HepG2 (cell line): ENCODE results near the gene HS6ST2. TPM values are rescaled to one million over a fixed set of nuclear protein-coding genes. Genes with fewer than 3 reads are reported as not detected.

ENCODE experiments used
- ATAC-seq: fragments of 200-7000 bp; cut with Tn5 transposase; 3 replicates; pipeline ENCODE4 v1.9.1; 2020; ENCODE audit warnings: mild to moderate bottlenecking, moderate library complexity
- BruUV-seq: library from RNA; stranded (reverse); fragments of 400-500 nt; replicated peaks from 2 replicates; lab custom pipeline; 2021; lab: Mats Ljungman, UMichigan
- CTCF ChIA-PET: fragments of 300-600 bp; formaldehyde crosslinking; extraction: SDS; loops from one replicate; lab custom pipeline; 2021; ENCODE audit warnings: low total read pairs, inconsistent platforms, low intra/inter-chr PET ratio; lab: Yijun Ruan, JAX
- POLR2A ChIA-PET: fragments of 350-600 bp; sonication (Branson Sonifier 250); formaldehyde crosslinking; loops from one replicate; lab custom pipeline; 2020; ENCODE audit warnings: antibody characterized with exemption, inconsistent platforms; lab: Yijun Ruan, JAX
- DNase-seq: peaks from one replicate; pipeline ENCODE4 v3.0.0-alpha.2; 2015; ENCODE audit warnings: low spot score
- FAIRE-seq: peaks from 3 replicates; lab custom pipeline; 2011; peaks lifted over from hg19 to GRCh38; lab: Jason Lieb, UNC
- H2AFZ ChIP-seq: one replicate; pipeline ENCODE4 v1.6.1; 2011; ENCODE audit warnings: low read length, inconsistent platforms
- H3K27ac ChIP-seq: fragments of 300-600 bp; 3 replicates; pipeline ENCODE4 v1.8.0; 2011; ENCODE audit warnings: mixed run types, mild to moderate bottlenecking, mixed read lengths, low read length, inconsistent platforms; ENCODE audit not compliant: insufficient read depth; ENCODE audit errors: extremely low read length
- H3K27me3 ChIP-seq, 2 experiments: fragments of 200-600 bp in 1 of 2; 2 replicates in 1 of 2; 3 replicates in 1 of 2; pipeline versions ENCODE4 v1.6.0 to v1.8.0; 2011; ENCODE audit warnings: low read length in 2 of 2, mild to moderate bottlenecking in 2 of 2, moderate library complexity in 2 of 2, inconsistent platforms in 1 of 2; ENCODE audit not compliant: insufficient read depth in 2 of 2, control insufficient read depth in 1 of 2
- H3K36me3 ChIP-seq, 2 experiments: fragments of 200-600 bp in 1 of 2; replicated peaks in 1 of 2; 2 replicates in 1 of 2; 3 replicates in 1 of 2; pipeline versions ENCODE4 v1.5.1 to v1.8.0; 2011; ENCODE audit warnings: low read length in 2 of 2, inconsistent platforms in 1 of 2; ENCODE audit not compliant: insufficient read depth in 2 of 2, control insufficient read depth in 1 of 2
- H3K4me1 ChIP-seq: 2 replicates; pipeline ENCODE4 v1.5.1; 2012; ENCODE audit warnings: low read length, inconsistent platforms; ENCODE audit not compliant: insufficient read depth
- H3K4me2 ChIP-seq: 2 replicates; pipeline ENCODE4 v1.6.0; 2011; ENCODE audit warnings: low read depth, low read length, inconsistent platforms
- H3K4me3 ChIP-seq, 3 experiments: fragments of 200-600 bp in 1 of 3; sonication (generic), shearing (Covaris generic) in 1 of 3; replicated peaks in 1 of 3; 2 replicates each; pipeline ENCODE4 v1.5.1; 2011 to 2016; ENCODE audit warnings: low read length in 3 of 3, inconsistent platforms in 2 of 3, low read depth in 2 of 3, mild to moderate bottlenecking in 2 of 3, control low read depth in 1 of 3, mixed read lengths in 1 of 3; ENCODE audit not compliant: insufficient read depth in 1 of 3
- H3K79me2 ChIP-seq: one replicate; pipeline ENCODE4 v1.6.1; 2011; ENCODE audit warnings: low read length, inconsistent platforms; ENCODE audit not compliant: insufficient read depth
- H3K9ac ChIP-seq: 2 replicates; pipeline ENCODE4 v1.6.0; 2011; ENCODE audit warnings: mild to moderate bottlenecking, low read depth, low read length, inconsistent platforms; ENCODE audit not compliant: insufficient read depth
- H3K9me3 ChIP-seq: 2 replicates; pipeline ENCODE4 v1.5.1; 2012; ENCODE audit warnings: mild to moderate bottlenecking, low read length
- H4K20me1 ChIP-seq: 2 replicates; pipeline ENCODE4 v1.6.0; 2011; ENCODE audit warnings: inconsistent platforms, mild to moderate bottlenecking, low read length, moderate library complexity; ENCODE audit not compliant: insufficient read depth
- BRCA1 ChIP-seq: sonication (generic); formaldehyde crosslinking; IDR thresholded peaks from 2 replicates; pipeline ENCODE4 v1.4.0; 2020; ENCODE audit warnings: missing genetic modification reagents
- CHD4 ChIP-seq: fragments of 200-600 bp; sonication (generic); IDR thresholded peaks from 2 replicates; pipeline ENCODE4 v1.7.0; 2017; ENCODE audit warnings: mild to moderate bottlenecking, low read length, borderline replicate concordance
- EED ChIP-seq: sonication (generic); formaldehyde crosslinking; IDR thresholded peaks from 2 replicates; pipeline ENCODE4 v1.5.0; 2020; ENCODE audit warnings: mild to moderate bottlenecking, missing genetic modification reagents
- HNF4A ChIP-seq: sonication (generic); formaldehyde crosslinking; IDR thresholded peaks from 2 replicates; pipeline ENCODE4 v1.4.0; 2020; ENCODE audit warnings: missing genetic modification reagents
- HNRNPL ChIP-seq: fragments of 200-400 bp; formaldehyde crosslinking; IDR thresholded peaks from 2 replicates; pipeline ENCODE4 v1.6.1; 2017; ENCODE audit warnings: mild to moderate bottlenecking, low read depth, low read length
- IKZF4 ChIP-seq: sonication (generic); formaldehyde crosslinking; IDR thresholded peaks from 2 replicates; pipeline ENCODE4 v1.5.1; 2020; ENCODE audit warnings: borderline replicate concordance, mild to moderate bottlenecking, low read depth, missing genetic modification reagents; ENCODE audit errors: not compliant biosample characterization
- NR2C2 ChIP-seq: sonication (generic); formaldehyde crosslinking; IDR thresholded peaks from 2 replicates; pipeline ENCODE4 v1.4.0; 2020; ENCODE audit warnings: missing genetic modification reagents, mild to moderate bottlenecking, moderate library complexity, borderline replicate concordance
- RNF219 ChIP-seq: sonication (generic); formaldehyde crosslinking; IDR thresholded peaks from 2 replicates; pipeline ENCODE4 v1.5.0; 2020; ENCODE audit warnings: mild to moderate bottlenecking, missing genetic modification reagents
- SP140L ChIP-seq: sonication (generic); formaldehyde crosslinking; IDR thresholded peaks from 2 replicates; pipeline ENCODE4 v1.4.0; 2020; ENCODE audit warnings: missing genetic modification reagents, borderline replicate concordance
- SP2 ChIP-seq: sonication (generic); formaldehyde crosslinking; IDR thresholded peaks from 2 replicates; pipeline ENCODE4 v1.5.1; 2020; ENCODE audit warnings: mild to moderate bottlenecking, missing genetic modification reagents
- ZBTB4 ChIP-seq: sonication (generic); formaldehyde crosslinking; IDR thresholded peaks from 2 replicates; pipeline ENCODE4 v1.4.0; 2020; ENCODE audit warnings: missing genetic modification reagents, mild to moderate bottlenecking, borderline replicate concordance
- ZC3H13 ChIP-seq: sonication (generic); formaldehyde crosslinking; IDR thresholded peaks from 2 replicates; pipeline ENCODE4 v1.8.1; 2023; ENCODE audit warnings: mild to moderate bottlenecking, missing genetic modification reagents, moderate library complexity
- ZIK1 ChIP-seq: sonication (generic); formaldehyde crosslinking; IDR thresholded peaks from 2 replicates; pipeline ENCODE4 v1.5.0; 2020; ENCODE audit warnings: mild to moderate bottlenecking, low read depth, missing genetic modification reagents, borderline replicate concordance
- ZNF260 ChIP-seq: sonication (generic); formaldehyde crosslinking; IDR thresholded peaks from 2 replicates; pipeline ENCODE4 v1.4.0; 2020; ENCODE audit warnings: missing genetic modification reagents, low read depth, mild to moderate bottlenecking, borderline replicate concordance
- ZNF335 ChIP-seq: sonication (generic); formaldehyde crosslinking; IDR thresholded peaks from 2 replicates; pipeline ENCODE4 v1.4.0; 2020; ENCODE audit warnings: missing genetic modification reagents
- ZNF468 ChIP-seq: sonication (generic); formaldehyde crosslinking; IDR thresholded peaks from 2 replicates; pipeline ENCODE4 v1.8.0; 2022; ENCODE audit warnings: mild to moderate bottlenecking, moderate library complexity, missing genetic modification reagents
- ZNF501 ChIP-seq: sonication (generic); formaldehyde crosslinking; IDR thresholded peaks from 2 replicates; pipeline ENCODE4 v1.5.1; 2020; ENCODE audit warnings: mild to moderate bottlenecking, moderate library complexity, missing genetic modification reagents
- ZNF577 ChIP-seq: sonication (generic); formaldehyde crosslinking; IDR thresholded peaks from 2 replicates; pipeline ENCODE4 v1.4.0; 2020; ENCODE audit warnings: mild to moderate bottlenecking, low read depth, missing genetic modification reagents, borderline replicate concordance
- ZNF879 ChIP-seq: sonication (generic); formaldehyde crosslinking; IDR thresholded peaks from 2 replicates; pipeline ENCODE4 v1.8.1; 2023; ENCODE audit warnings: missing genetic modification reagents
- WGBS: methylation state at CpG from one replicate; pipeline ENCODE4 v1.1.6; 2017; ENCODE audit warnings: low lambda C conversion rate; 5-methylcytosine and 5-hydroxymethylcytosine counted together
- in situ Hi-C: cut with HindIII; loops from 2 replicates; pipeline ENCODE4 v1.10.0; 2017; ENCODE audit warnings: low pct_unique_long_range_greater_than_20kb; ENCODE audit not compliant: extremely low pct_ligation_motif_present
- intact Hi-C: fragments of 100-400 bp; cut with micrococcal nuclease; formaldehyde crosslinking; loops from one replicate; pipeline ENCODE4 v1.10.0; 2022; ENCODE audit not compliant: unreplicated experiment
- polyA plus RNA-seq, 8 experiments: library from polyadenylated mRNA; depleted of rRNA in 3 of 8; stranded (reverse) in 7 of 8; unstranded in 1 of 8; fragments of >200 nt; fragmentation: Illumina TruSeq in 4 of 8; extraction: Trizol in 4 of 8; gene quantifications; 2 replicates each; pipeline versions ENCODE4 v1.2.1 to v1.2.3, GENCODE V29; 2011 to 2016; ENCODE audit warnings: low read depth in 4 of 8, missing spikeins in 1 of 8, mixed read lengths in 1 of 8; ENCODE audit not compliant: insufficient read depth in 1 of 8
- total RNA-seq, 5 experiments: library from RNA; depleted of rRNA; stranded (reverse); fragments of >200 nt; fragmentation: Illumina TruSeq; extraction: Trizol; gene quantifications; 2 replicates each; pipeline ENCODE4 v1.2.3, GENCODE V29; 2016; ENCODE audit warnings: low read depth in 1 of 5

Gene HS6ST2
- total and polyA plus RNA-seq, 2 of the 13 experiments (the other 11 are each of a cell fraction or from before 2014, with no cell fraction given): 0.05 TPM; not detected in 1

- intact Hi-C loops (no loop called here), in situ Hi-C loops (no loop called here)
- Histone ChIP-seq H3K27ac (no peak overlapping the region), H2AFZ (no peak overlapping the region), H3K4me1 (no peaks in the 10 kb centered on the region), H3K27me3 (no peaks in the 10 kb centered on the region), H3K9me3 (no peaks in the 10 kb centered on the region), H3K4me2 (no peak overlapping the region), H3K36me3 (no peaks in the 10 kb centered on the region), H3K4me3 (no peak overlapping the region), H3K79me2 (no peaks in the 10 kb centered on the region), H4K20me1 (no peaks in the 10 kb centered on the region), H3K9ac (no peak overlapping the region)
- no peak for DNase-seq
- ChIA-PET CTCF (no interaction called here), POLR2A (no interaction called here)
- no peak for FAIRE-seq
- BruUV-seq: no TSS peak
- 67% methylated on average over 2 of the region's 2 CpGs for WGBS
- TF ChIP-seq ZNF501 (CRISPR knock-in tag): no peak
- no peak for TF ChIP-seq ZNF468
- no peak for TF ChIP-seq IKZF4
- no peak for TF ChIP-seq ZIK1 (CRISPR knock-in tag)
- no peak for TF ChIP-seq ZNF260
- no peak for TF ChIP-seq ZC3H13 (CRISPR knock-in tag)
- no peak for TF ChIP-seq ZNF879
- TF ChIP-seq HNF4A (CRISPR knock-in tag): no peak
- no peak for TF ChIP-seq ZNF577 (CRISPR knock-in tag)
- TF ChIP-seq EED (CRISPR knock-in tag): no peak
- no peak for TF ChIP-seq SP2
- TF ChIP-seq CHD4: no peak
- TF ChIP-seq NR2C2 (CRISPR knock-in tag): no peak
- TF ChIP-seq BRCA1 (CRISPR knock-in tag): no peak
- no peak for TF ChIP-seq ZBTB4 (CRISPR knock-in tag)
- no peak for TF ChIP-seq HNRNPL
- TF ChIP-seq RNF219 (CRISPR knock-in tag): no peak
- TF ChIP-seq ZNF335 (CRISPR knock-in tag): no peak
- TF ChIP-seq SP140L: no peak
- ATAC-seq: no peak
Measured at GRCh38 chrX:132704769-132705168, 253.7 kb downstream of the HS6ST2 start.
